HepG2 (cell line): ENCODE measurements around the gene CDH8. TPM values are rescaled to one million over a fixed set of nuclear protein-coding genes. Genes with fewer than 3 reads are reported as not detected.

Experiments used
- ADNP ChIP-seq: sonication (generic); formaldehyde crosslinking; IDR thresholded peaks from 2 replicates; pipeline ENCODE4 v1.4.0; 2020; ENCODE audit warnings: missing genetic modification reagents
- GLMP ChIP-seq: sonication (generic); formaldehyde crosslinking; IDR thresholded peaks from 2 replicates; pipeline ENCODE4 v1.9.0; 2021; ENCODE audit warnings: missing genetic modification reagents, mild to moderate bottlenecking, borderline replicate concordance
- NFE2L2 ChIP-seq: fragments of 150-350 bp; IDR thresholded peaks from 2 replicates; pipeline ENCODE4 v1.6.1; 2014; ENCODE audit warnings: low read length
- NONO ChIP-seq, 2 experiments: fragments of 450-650 bp in 1 of 2; sonication (generic) in 1 of 2; formaldehyde crosslinking in 1 of 2; IDR thresholded peaks in 1 of 2; conservative IDR thresholded peaks in 1 of 2; 2 replicates each; pipeline versions ENCODE4 v1.6.1 to v1.8.0; 2017 to 2022; ENCODE audit warnings: mild to moderate bottlenecking in 1 of 2, missing genetic modification reagents in 1 of 2, moderate library complexity in 1 of 2
- SMC3 ChIP-seq: IDR thresholded peaks from 2 replicates; pipeline ENCODE4 v1.6.1; 2011; ENCODE audit warnings: low read length, improper control_type of control experiment
- STAT5B ChIP-seq: sonication (generic); formaldehyde crosslinking; IDR thresholded peaks from 2 replicates; pipeline ENCODE4 v1.4.0; 2020; ENCODE audit warnings: missing genetic modification reagents
- TGIF2 ChIP-seq: IDR thresholded peaks from 2 replicates; pipeline ENCODE4 v1.6.1; 2016; ENCODE audit warnings: control low read depth, missing compliant biosample characterization
- UBTF ChIP-seq: sonication (generic); formaldehyde crosslinking; IDR thresholded peaks from 2 replicates; pipeline ENCODE4 v1.4.0; 2020; ENCODE audit warnings: mild to moderate bottlenecking, missing genetic modification reagents
- ZBTB49 ChIP-seq: sonication (generic); formaldehyde crosslinking; IDR thresholded peaks from 2 replicates; pipeline ENCODE4 v1.4.0; 2020; ENCODE audit warnings: missing genetic modification reagents, borderline replicate concordance
- ZNF260 ChIP-seq: sonication (generic); formaldehyde crosslinking; IDR thresholded peaks from 2 replicates; pipeline ENCODE4 v1.4.0; 2020; ENCODE audit warnings: missing genetic modification reagents, low read depth, mild to moderate bottlenecking, borderline replicate concordance
- ZNF354B ChIP-seq: sonication (generic); formaldehyde crosslinking; IDR thresholded peaks from 2 replicates; pipeline ENCODE4 v1.8.0; 2022; ENCODE audit warnings: mild to moderate bottlenecking, missing genetic modification reagents
- ZNF432 ChIP-seq: sonication (generic); formaldehyde crosslinking; IDR thresholded peaks from 2 replicates; pipeline ENCODE4 v1.5.0; 2020; ENCODE audit warnings: missing genetic modification reagents, mild to moderate bottlenecking, borderline replicate concordance
- ZNF839 ChIP-seq: sonication (generic); formaldehyde crosslinking; IDR thresholded peaks from 2 replicates; pipeline ENCODE4 v1.4.0; 2020; ENCODE audit warnings: missing genetic modification reagents, mild to moderate bottlenecking, borderline replicate concordance
- ZSCAN5A ChIP-seq: sonication (generic); formaldehyde crosslinking; IDR thresholded peaks from 2 replicates; pipeline ENCODE4 v1.8.0; 2022; ENCODE audit warnings: mild to moderate bottlenecking, missing genetic modification reagents, borderline replicate concordance
- polyA plus RNA-seq, 8 experiments: library from polyadenylated mRNA; depleted of rRNA in 3 of 8; stranded (reverse) in 7 of 8; unstranded in 1 of 8; fragments of >200 nt; fragmentation: Illumina TruSeq in 4 of 8; extraction: Trizol in 4 of 8; gene quantifications; 2 replicates each; pipeline versions ENCODE4 v1.2.1 to v1.2.3, GENCODE V29; 2011 to 2016; ENCODE audit warnings: low read depth in 4 of 8, missing spikeins in 1 of 8, mixed read lengths in 1 of 8; ENCODE audit not compliant: insufficient read depth in 1 of 8
- total RNA-seq, 5 experiments: library from RNA; depleted of rRNA; stranded (reverse); fragments of >200 nt; fragmentation: Illumina TruSeq; extraction: Trizol; gene quantifications; 2 replicates each; pipeline ENCODE4 v1.2.3, GENCODE V29; 2016; ENCODE audit warnings: low read depth in 1 of 5

The CDH8 gene
- total and polyA plus RNA-seq, 2 of the 13 experiments (the other 11 are each of a cell fraction or from before 2014, with no cell fraction given), result not detected

- TF ChIP-seq ZBTB49 (CRISPR knock-in tag) (no peak), ZSCAN5A (CRISPR knock-in tag) (no peak), TGIF2 (no peak), UBTF (CRISPR knock-in tag) (no peak), STAT5B (no peak), NONO (IDR thresholded peaks at IDR 0.05) (no peak), NONO (CRISPR knock-in tag; conservative IDR thresholded peaks at IDR 0.05) (no peak), ZNF432 (CRISPR knock-in tag) (no peak), ADNP (CRISPR knock-in tag) (no peak), GLMP (CRISPR knock-in tag) (no peak), SMC3 (no peak), ZNF260 (no peak), ZNF354B (CRISPR knock-in tag) (no peak), NFE2L2 (no peak), ZNF839 (no peak)
- TF ChIP-seq, all 625 proteins: peak for 0
These were observed 2.0 kb upstream of the CDH8 start (continued) for GRCh38 chr16:62038225-62038624.
